ENCODE data around the gene ZNF518A. TPM values are rescaled to one million over a fixed set of nuclear protein-coding genes. Genes with fewer than 3 reads are reported as not detected.

The ZNF518A gene
- total and polyA plus RNA-seq, 9 of the 15 experiments (the other 6 are each of a cell fraction or from before 2014, with no cell fraction given) = 6.3 to 30.0 (median 17.4) TPM

DNA sequence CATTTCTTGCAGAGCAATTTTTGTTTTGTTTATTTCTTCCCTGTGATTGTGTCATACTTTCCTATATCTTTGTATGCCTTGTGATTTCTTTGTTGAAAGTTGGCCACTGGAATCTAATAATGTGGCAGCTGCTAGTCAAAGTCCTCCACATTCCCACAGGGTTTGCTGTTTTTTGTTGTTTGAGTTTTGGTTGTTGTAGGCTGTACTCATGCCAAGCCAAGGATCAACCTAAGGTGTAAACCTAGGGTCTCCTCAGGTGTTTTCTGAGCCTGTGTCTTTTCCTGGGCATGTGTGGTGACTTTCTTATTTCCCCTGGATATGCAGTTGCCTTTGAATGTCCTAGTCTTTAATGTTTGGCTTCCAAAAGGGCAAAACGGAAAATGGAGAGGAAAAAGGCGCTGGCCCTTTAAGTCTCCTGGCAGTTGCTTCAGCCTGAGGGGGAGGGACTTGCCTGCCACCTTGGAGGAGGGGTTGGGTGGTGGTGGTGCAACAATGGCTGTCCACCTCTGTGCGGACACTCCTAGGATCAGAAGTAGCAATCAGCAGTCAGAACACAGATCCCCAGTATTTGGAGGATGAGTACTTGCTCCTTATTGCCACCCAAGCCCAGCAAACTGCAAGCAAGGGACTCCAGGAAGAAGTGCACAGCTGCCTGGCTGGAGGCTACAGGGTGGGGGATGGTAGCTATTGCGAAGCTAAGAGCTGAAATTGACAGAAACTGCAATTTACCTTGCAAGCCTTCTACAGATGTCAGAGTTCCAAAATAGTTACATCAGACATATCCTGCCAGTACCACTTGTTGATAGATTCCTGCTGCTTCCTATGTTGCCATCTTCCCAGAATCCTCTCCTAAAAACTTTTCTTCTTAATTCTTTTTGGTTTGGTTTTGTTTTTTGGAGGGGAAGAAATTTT lies 5.6 kb upstream of the ZNF518A start (continued):
- TF ChIP-seq ELF1 (tag; IDR thresholded peaks at IDR 0.05) (peak; percentile 67), EGR1 (conservative IDR thresholded peaks at IDR 0.05) (peak; percentile 36; the same call in 1 of the 2 replicates), RHOXF2B (CRISPR knock-in tag; conservative IDR thresholded peaks at IDR 0.05) (no peak; the same call in 1 of the 2 replicates), BCOR (IDR thresholded peaks at IDR 0.05) (no peak), ETV5 (CRISPR knock-in tag; IDR thresholded peaks at IDR 0.05; ENCODE audit: low read depth) (no peak; the same call in 1 of the 2 replicates), HNRNPK (IDR thresholded peaks at IDR 0.05; ENCODE audit: low read depth, low read length, poor library complexity, severe bottlenecking) (no peak), ERF (CRISPR knock-in tag; IDR thresholded peaks at IDR 0.05) (no peak), NFATC3 (IDR thresholded peaks at IDR 0.05) (no peak), STAT5B (CRISPR knock-in tag; IDR thresholded peaks at IDR 0.05) (no peak), HSF4 (CRISPR knock-in tag; IDR thresholded peaks at IDR 0.05; ENCODE audit: borderline replicate concordance) (no peak), MIER1 (IDR thresholded peaks at IDR 0.05; ENCODE audit: low read depth) (no peak), CC2D1A (IDR thresholded peaks at IDR 0.05) (0 out of 2 replicates have a peak, but pooled peaks have one; percentile 52), GABPB2 (CRISPR knock-in tag; conservative IDR thresholded peaks at IDR 0.05) (no peak), POLR2H (tag; IDR thresholded peaks at IDR 0.05; ENCODE audit: low read depth) (peak; percentile 78), ZNF717 (CRISPR knock-in tag; IDR thresholded peaks at IDR 0.05) (no peak), EWSR1 (IDR thresholded peaks at IDR 0.05; ENCODE audit: borderline replicate concordance, low read depth, partially characterized antibody) (no peak), BRD4 (IDR thresholded peaks at IDR 0.05) (peak; percentile 76; the same call in 1 of the 2 replicates)
- TF ChIP-seq, protein P1, sequence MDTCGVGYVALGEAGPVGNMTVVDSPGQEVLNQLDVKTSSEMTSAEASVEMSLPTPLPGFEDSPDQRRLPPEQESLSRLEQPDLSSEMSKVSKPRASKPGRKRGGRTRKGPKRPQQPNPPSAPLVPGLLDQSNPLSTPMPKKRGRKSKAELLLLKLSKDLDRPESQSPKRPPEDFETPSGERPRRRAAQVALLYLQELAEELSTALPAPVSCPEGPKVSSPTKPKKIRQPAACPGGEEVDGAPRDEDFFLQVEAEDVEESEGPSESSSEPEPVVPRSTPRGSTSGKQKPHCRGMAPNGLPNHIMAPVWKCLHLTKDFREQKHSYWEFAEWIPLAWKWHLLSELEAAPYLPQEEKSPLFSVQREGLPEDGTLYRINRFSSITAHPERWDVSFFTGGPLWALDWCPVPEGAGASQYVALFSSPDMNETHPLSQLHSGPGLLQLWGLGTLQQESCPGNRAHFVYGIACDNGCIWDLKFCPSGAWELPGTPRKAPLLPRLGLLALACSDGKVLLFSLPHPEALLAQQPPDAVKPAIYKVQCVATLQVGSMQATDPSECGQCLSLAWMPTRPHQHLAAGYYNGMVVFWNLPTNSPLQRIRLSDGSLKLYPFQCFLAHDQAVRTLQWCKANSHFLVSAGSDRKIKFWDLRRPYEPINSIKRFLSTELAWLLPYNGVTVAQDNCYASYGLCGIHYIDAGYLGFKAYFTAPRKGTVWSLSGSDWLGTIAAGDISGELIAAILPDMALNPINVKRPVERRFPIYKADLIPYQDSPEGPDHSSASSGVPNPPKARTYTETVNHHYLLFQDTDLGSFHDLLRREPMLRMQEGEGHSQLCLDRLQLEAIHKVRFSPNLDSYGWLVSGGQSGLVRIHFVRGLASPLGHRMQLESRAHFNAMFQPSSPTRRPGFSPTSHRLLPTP (IDR thresholded peaks at IDR 0.05; ENCODE audit: borderline replicate concordance, extremely low read depth, insufficient read length) = no peak
- TF ChIP-seq, protein P2, sequence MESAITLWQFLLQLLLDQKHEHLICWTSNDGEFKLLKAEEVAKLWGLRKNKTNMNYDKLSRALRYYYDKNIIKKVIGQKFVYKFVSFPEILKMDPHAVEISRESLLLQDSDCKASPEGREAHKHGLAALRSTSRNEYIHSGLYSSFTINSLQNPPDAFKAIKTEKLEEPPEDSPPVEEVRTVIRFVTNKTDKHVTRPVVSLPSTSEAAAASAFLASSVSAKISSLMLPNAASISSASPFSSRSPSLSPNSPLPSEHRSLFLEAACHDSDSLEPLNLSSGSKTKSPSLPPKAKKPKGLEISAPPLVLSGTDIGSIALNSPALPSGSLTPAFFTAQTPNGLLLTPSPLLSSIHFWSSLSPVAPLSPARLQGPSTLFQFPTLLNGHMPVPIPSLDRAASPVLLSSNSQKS (CRISPR knock-in tag; IDR thresholded peaks at IDR 0.05) = no peak
- TF ChIP-seq, protein P3, sequence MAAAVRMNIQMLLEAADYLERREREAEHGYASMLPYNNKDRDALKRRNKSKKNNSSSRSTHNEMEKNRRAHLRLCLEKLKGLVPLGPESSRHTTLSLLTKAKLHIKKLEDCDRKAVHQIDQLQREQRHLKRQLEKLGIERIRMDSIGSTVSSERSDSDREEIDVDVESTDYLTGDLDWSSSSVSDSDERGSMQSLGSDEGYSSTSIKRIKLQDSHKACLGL (CRISPR knock-in tag; IDR thresholded peaks at IDR 0.05; ENCODE audit: borderline replicate concordance, poor library complexity, severe bottlenecking) = no peak
- TF ChIP-seq, protein P4, sequence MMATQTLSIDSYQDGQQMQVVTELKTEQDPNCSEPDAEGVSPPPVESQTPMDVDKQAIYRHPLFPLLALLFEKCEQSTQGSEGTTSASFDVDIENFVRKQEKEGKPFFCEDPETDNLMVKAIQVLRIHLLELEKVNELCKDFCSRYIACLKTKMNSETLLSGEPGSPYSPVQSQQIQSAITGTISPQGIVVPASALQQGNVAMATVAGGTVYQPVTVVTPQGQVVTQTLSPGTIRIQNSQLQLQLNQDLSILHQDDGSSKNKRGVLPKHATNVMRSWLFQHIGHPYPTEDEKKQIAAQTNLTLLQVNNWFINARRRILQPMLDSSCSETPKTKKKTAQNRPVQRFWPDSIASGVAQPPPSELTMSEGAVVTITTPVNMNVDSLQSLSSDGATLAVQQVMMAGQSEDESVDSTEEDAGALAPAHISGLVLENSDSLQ (IDR thresholded peaks at IDR 0.05) = peak; percentile 56
- TF ChIP-seq, protein P5, sequence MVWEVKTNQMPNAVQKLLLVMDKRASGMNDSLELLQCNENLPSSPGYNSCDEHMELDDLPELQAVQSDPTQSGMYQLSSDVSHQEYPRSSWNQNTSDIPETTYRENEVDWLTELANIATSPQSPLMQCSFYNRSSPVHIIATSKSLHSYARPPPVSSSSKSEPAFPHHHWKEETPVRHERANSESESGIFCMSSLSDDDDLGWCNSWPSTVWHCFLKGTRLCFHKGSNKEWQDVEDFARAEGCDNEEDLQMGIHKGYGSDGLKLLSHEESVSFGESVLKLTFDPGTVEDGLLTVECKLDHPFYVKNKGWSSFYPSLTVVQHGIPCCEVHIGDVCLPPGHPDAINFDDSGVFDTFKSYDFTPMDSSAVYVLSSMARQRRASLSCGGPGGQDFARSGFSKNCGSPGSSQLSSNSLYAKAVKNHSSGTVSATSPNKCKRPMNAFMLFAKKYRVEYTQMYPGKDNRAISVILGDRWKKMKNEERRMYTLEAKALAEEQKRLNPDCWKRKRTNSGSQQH (CRISPR knock-in tag; IDR thresholded peaks at IDR 0.05) = no peak
